AG04450 (cell line): ENCODE measurements around the gene ERVW-1. TPM values are rescaled to one million over a fixed set of nuclear protein-coding genes. Genes with fewer than 3 reads are reported as not detected.

Experiments
- CTCF ChIA-PET: fragments of 300-600, 350-600 bp; formaldehyde crosslinking; extraction: SDS; loops from one replicate; lab custom pipeline; 2022; ENCODE audit warnings: antibody characterized with exemption, inconsistent platforms; lab: Charles Lee
- POLR2A ChIA-PET: fragments of 350-600 bp; formaldehyde crosslinking; extraction: SDS; loops from one replicate; lab custom pipeline; 2021; ENCODE audit warnings: antibody characterized with exemption, inconsistent platforms; lab: Yijun Ruan, JAX
- DNase-seq: peaks from one replicate; pipeline ENCODE4 v3.0.0-alpha.2; 2011; ENCODE audit warnings: low read depth, low spot score
- H3K27ac ChIP-seq: one replicate; pipeline ENCODE4 v1.5.1; 2012; ENCODE audit warnings: low read depth, low read length, control low read depth
- H3K27me3 ChIP-seq: one replicate; pipeline ENCODE4 v1.6.0; 2012; ENCODE audit warnings: low read length; ENCODE audit not compliant: control insufficient read depth, insufficient read depth
- H3K4me3 ChIP-seq: 2 replicates; pipeline ENCODE4 v1.5.1; 2011; ENCODE audit warnings: mild to moderate bottlenecking, low read depth, low read length, control low read depth
- H3K9me3 ChIP-seq: 2 replicates; pipeline ENCODE4 v1.5.1; 2012; ENCODE audit warnings: low read length; ENCODE audit not compliant: control insufficient read depth, insufficient read depth
- polyA plus RNA-seq: library from polyadenylated mRNA; depleted of rRNA; stranded (reverse); fragments of >200 nt; gene quantifications from 2 replicates; pipeline ENCODE4 v1.2.3, GENCODE V29; 2011
- TF ChIP-seq, protein P1 (sequence below): IDR thresholded peaks from 2 replicates; pipeline ENCODE4 v1.5.1; 2011; ENCODE audit warnings: low read depth, low read length, control low read depth, inconsistent platforms

The ERVW-1 gene
- polyA plus RNA-seq, 1 experiment, result not detected

GRCh38 chr7:92460109-92460508, 17.6 kb downstream of the ERVW-1 start:
- H3K27ac ChIP-seq, result no peak overlapping the region
- no peaks in the 10 kb centered on the region for H3K27me3 ChIP-seq
- H3K4me3 ChIP-seq, result no peak overlapping the region
- ChIA-PET POLR2A (no interaction called here), CTCF (interaction anchor here (0.6 to 3.0 kb wide), 10 partner anchors 9 to 626 kb away, joined by 3 to 38 read pairs (median 10); partner anchors contain the start of genes GATAD1, LRRD1, PEX1 and RBM48)
- TF ChIP-seq, protein P1, sequence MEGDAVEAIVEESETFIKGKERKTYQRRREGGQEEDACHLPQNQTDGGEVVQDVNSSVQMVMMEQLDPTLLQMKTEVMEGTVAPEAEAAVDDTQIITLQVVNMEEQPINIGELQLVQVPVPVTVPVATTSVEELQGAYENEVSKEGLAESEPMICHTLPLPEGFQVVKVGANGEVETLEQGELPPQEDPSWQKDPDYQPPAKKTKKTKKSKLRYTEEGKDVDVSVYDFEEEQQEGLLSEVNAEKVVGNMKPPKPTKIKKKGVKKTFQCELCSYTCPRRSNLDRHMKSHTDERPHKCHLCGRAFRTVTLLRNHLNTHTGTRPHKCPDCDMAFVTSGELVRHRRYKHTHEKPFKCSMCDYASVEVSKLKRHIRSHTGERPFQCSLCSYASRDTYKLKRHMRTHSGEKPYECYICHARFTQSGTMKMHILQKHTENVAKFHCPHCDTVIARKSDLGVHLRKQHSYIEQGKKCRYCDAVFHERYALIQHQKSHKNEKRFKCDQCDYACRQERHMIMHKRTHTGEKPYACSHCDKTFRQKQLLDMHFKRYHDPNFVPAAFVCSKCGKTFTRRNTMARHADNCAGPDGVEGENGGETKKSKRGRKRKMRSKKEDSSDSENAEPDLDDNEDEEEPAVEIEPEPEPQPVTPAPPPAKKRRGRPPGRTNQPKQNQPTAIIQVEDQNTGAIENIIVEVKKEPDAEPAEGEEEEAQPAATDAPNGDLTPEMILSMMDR, result no peak
- H3K9me3 ChIP-seq, result no peaks in the 10 kb centered on the region
- DNase-seq, result no peak

GRCh38 chr7:92456236-92456635, 21.5 kb downstream of the ERVW-1 start:
- ChIA-PET POLR2A (no interaction called here), CTCF (interaction anchor here (1.1 kb wide), 1 partner anchor 9 kb away, joined by 3 read pairs; the partner anchor contains the start of gene GATAD1)
- TF ChIP-seq, protein P1, result no peak
- no peaks in the 10 kb centered on the region for H3K27me3 ChIP-seq
- no peaks in the 10 kb centered on the region for H3K9me3 ChIP-seq
- no peak overlapping the region for H3K27ac ChIP-seq
- no peak overlapping the region for H3K4me3 ChIP-seq
- DNase-seq, result no peak

DNA sequence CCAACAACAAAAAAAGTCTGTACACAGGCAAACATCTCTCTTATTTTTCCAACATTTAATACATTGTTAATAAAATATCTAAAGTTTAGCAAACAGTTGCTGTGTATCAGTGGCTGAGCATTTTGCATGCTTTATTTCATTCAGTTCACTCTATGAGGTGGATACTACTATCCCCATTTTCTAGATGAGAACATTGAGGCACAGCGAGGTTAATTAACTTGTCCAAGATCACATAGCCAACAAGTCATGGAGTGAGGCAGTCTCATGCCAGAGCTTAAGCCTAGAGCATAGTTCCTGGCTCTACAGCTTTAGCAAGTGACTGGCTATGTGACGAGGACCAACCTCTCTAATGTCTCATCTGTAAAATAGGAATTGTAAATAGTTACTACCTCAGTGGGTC, 26.1 kb downstream of the ERVW-1 start:
- Histone ChIP-seq H3K9me3 (no peaks in the 10 kb centered on the region; the same call in 1 of the 2 replicates), H3K4me3 (no peak overlapping the region), H3K27ac (no peak overlapping the region), H3K27me3 (no peaks in the 10 kb centered on the region)
- ChIA-PET CTCF (interaction anchor here (3.8 kb wide), 1 partner anchor 10 kb away, joined by 20 read pairs; no protein-coding TSS in a partner anchor), POLR2A (no interaction called here)
- no peak for DNase-seq
- TF ChIP-seq, protein P1, result no peak

GRCh38 chr7:92448205-92448747, 29.5 kb downstream of the ERVW-1 start:
- Histone ChIP-seq H3K27me3 (no peaks in the 10 kb centered on the region), H3K9me3 (no peaks in the 10 kb centered on the region; the same call in 1 of the 2 replicates), H3K4me3 (peak overlapping the region; percentile 84), H3K27ac (no peak overlapping the region)
- TF ChIP-seq, protein P1, result peak; percentile 58
- ChIA-PET POLR2A (interaction anchor here (0.6 kb wide), 2 partner anchors 11 to 225 kb away, joined by 5 read pairs; no protein-coding TSS in a partner anchor), CTCF (interaction anchor here (1.1 to 6.1 kb wide), 19 partner anchors 8 to 618 kb away, joined by 3 to 101 read pairs (median 9); partner anchors contain the start of genes ANKIB1, KRIT1, LRRD1 and MTERF1)
- no peak for DNase-seq
